ENCODE results near the gene HRCT1.

The HRCT1 gene

GRCh38 chr9:35944841-35945240 is 38.8 kb downstream of the HRCT1 start:
- DNase-seq (ENCODE audit: low read depth): no peak

GRCh38 chr9:35945341-35946018 is 39.5 kb downstream of the HRCT1 start:
- DNase-seq (ENCODE audit: low read depth): peak; percentile 56

- DNase-seq (ENCODE audit: low read depth): no peak
Observed at GRCh38 chr9:35948451-35948850, 42.4 kb downstream of the HRCT1 start.

- no peak for DNase-seq (ENCODE audit: low read depth)
Observed at GRCh38 chr9:35948901-35949318, 42.9 kb downstream of the HRCT1 start.

GRCh38 chr9:35951736-35952135 is 45.7 kb downstream of the HRCT1 start:
- DNase-seq (ENCODE audit: low read depth): no peak

GRCh38 chr9:35952526-35953191 is 46.7 kb downstream of the HRCT1 start:
- DNase-seq (ENCODE audit: low read depth): no peak

GRCh38 chr9:35954942-35955546 is 49.0 kb downstream of the HRCT1 start:
- no peak for DNase-seq (ENCODE audit: low read depth)

GRCh38 chr9:35956651-35957050 is 50.6 kb downstream of the HRCT1 start:
- no peak for DNase-seq (ENCODE audit: low read depth)

Measured in activated T-helper 9 cell treated with anti-CD3 and anti-CD28 coated beads, Interleukin-2, amount 50 U/mL, for 16 hours (primary cell).